PC-9 (cell line): ENCODE measurements around the gene VSIG10L. TPM values are rescaled to one million over a fixed set of nuclear protein-coding genes. Genes with fewer than 3 reads are reported as not detected.

ENCODE experiments used
- BruUV-seq: library from RNA; stranded (reverse); fragments of 400-500 nt; replicated peaks from 2 replicates; lab custom pipeline; 2021; lab: Mats Ljungman, UMichigan
- CTCF ChIA-PET: fragments of 300-600 bp; sonication (Branson Sonifier 250); formaldehyde crosslinking; loops from one replicate; lab custom pipeline; 2022; ENCODE audit warnings: antibody characterized with exemption; lab: Charles Lee
- POLR2A ChIA-PET: fragments of 300-600 bp; sonication (Branson Sonifier 250); formaldehyde crosslinking; loops from one replicate; lab custom pipeline; 2022; ENCODE audit warnings: antibody characterized with exemption; ENCODE audit not compliant: unreplicated experiment; lab: Charles Lee
- DNase-seq, 2 experiments: peaks; one replicate each; pipeline versions ENCODE4 v3.0.0 to v3.0.0-alpha.2; 2015 to 2022; ENCODE audit warnings: mixed read lengths in 1 of 2
- H2AFZ ChIP-seq: fragments of 200-600 bp; sonication (generic); 2 replicates; pipeline ENCODE4 v1.8.1; 2017; ENCODE audit warnings: antibody characterized with exemption
- H3F3A ChIP-seq: fragments of 200-600 bp; sonication (generic); 2 replicates; pipeline ENCODE4 v1.8.1; 2017; ENCODE audit warnings: antibody characterized with exemption, mild to moderate bottlenecking, low read depth; ENCODE audit not compliant: insufficient read depth
- H3K27ac ChIP-seq: fragments of 200-600 bp; sonication (generic); 2 replicates; pipeline ENCODE4 v1.6.1; 2016; ENCODE audit warnings: mixed run types
- H3K27me3 ChIP-seq: fragments of 200-600 bp; sonication (generic); 2 replicates; pipeline ENCODE4 v1.6.1; 2016; ENCODE audit warnings: low read depth, mixed run types; ENCODE audit not compliant: insufficient read depth
- H3K36me3 ChIP-seq: fragments of 200-600 bp; sonication (generic); 2 replicates; pipeline ENCODE4 v1.6.1; 2016; ENCODE audit warnings: low read depth, mixed run types
- H3K4me1 ChIP-seq: fragments of 200-600 bp; sonication (generic); replicated peaks from 2 replicates; pipeline ENCODE4 v1.6.1; 2016; ENCODE audit warnings: mixed run types; ENCODE audit not compliant: insufficient read depth
- H3K4me2 ChIP-seq: fragments of 200-600 bp; sonication (generic); 2 replicates; pipeline ENCODE4 v1.6.1; 2017; ENCODE audit warnings: mixed run types
- H3K4me3 ChIP-seq: fragments of 200-600 bp; sonication (generic); 2 replicates; pipeline ENCODE4 v1.6.1; 2016; ENCODE audit warnings: mixed run types
- H3K79me2 ChIP-seq: fragments of 200-600 bp; sonication (generic); 2 replicates; pipeline ENCODE4 v1.6.1; 2017; ENCODE audit warnings: low read depth, mixed run types
- H3K9me2 ChIP-seq: fragments of 200-600 bp; sonication (generic); 2 replicates; pipeline ENCODE4 v1.8.1; 2017; ENCODE audit warnings: mild to moderate bottlenecking; ENCODE audit not compliant: insufficient read depth
- H3K9me3 ChIP-seq: fragments of 200-600 bp; sonication (generic); 2 replicates; pipeline ENCODE4 v1.8.1; 2016; ENCODE audit warnings: low read depth; ENCODE audit not compliant: insufficient read depth
- H4K20me1 ChIP-seq: fragments of 200-600 bp; sonication (generic); 2 replicates; pipeline ENCODE4 v1.8.1; 2017; ENCODE audit not compliant: insufficient read depth
- EZH2 ChIP-seq: fragments of 200-600 bp; sonication (generic); IDR thresholded peaks from 2 replicates; pipeline ENCODE4 v1.8.0; 2017; ENCODE audit warnings: antibody characterized with exemption, low read depth
- intact Hi-C: fragments of 100-400 bp; cut with micrococcal nuclease; formaldehyde crosslinking; loops from one replicate; pipeline ENCODE4 v1.10.0; 2022; ENCODE audit not compliant: unreplicated experiment
- total RNA-seq: library from RNA; stranded (reverse); gene quantifications from 2 replicates; pipeline ENCODE4 v1.2.3, GENCODE V29; 2021
- TF ChIP-seq, protein P1 (sequence below): fragments of 200-600 bp; sonication (generic); conservative IDR thresholded peaks from 2 replicates; pipeline ENCODE4 v1.6.1; 2017; ENCODE audit warnings: mixed run types, antibody characterized with exemption, mild to moderate bottlenecking, moderate library complexity

Gene VSIG10L
- total RNA-seq, 1 experiment from 2014 or later, result 2.8 TPM

DNA sequence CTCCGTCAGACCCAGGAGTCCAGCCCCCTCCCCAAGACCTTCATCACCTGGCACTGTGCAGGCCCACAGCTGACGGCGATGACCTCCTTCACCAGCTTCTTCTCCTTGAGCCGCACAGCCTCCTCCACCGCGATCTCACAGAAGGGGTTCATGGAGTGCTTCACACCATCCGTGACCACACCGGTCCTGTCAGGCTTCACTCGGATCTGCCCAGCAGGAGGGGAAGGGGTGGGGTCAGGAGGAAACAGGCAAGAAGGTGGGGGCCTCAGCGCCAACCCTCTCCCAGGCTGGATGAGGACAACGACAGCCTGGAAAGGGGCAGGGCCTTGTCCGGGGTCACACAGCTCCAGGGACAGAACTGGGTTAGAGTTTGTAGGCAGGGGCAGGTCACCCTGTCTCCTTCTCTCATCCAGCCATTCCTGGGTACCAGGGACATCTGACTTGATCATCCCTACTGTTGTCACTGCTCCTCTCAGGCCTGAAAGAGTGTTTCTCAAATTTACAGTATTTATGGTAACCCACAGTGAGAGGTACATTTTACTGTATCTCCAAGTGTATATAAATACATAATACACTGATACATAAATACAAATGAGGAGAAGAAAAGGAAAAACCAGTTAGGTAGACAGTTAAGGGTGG, 12.3 kb upstream of the VSIG10L start:
- TF ChIP-seq, protein P1, sequence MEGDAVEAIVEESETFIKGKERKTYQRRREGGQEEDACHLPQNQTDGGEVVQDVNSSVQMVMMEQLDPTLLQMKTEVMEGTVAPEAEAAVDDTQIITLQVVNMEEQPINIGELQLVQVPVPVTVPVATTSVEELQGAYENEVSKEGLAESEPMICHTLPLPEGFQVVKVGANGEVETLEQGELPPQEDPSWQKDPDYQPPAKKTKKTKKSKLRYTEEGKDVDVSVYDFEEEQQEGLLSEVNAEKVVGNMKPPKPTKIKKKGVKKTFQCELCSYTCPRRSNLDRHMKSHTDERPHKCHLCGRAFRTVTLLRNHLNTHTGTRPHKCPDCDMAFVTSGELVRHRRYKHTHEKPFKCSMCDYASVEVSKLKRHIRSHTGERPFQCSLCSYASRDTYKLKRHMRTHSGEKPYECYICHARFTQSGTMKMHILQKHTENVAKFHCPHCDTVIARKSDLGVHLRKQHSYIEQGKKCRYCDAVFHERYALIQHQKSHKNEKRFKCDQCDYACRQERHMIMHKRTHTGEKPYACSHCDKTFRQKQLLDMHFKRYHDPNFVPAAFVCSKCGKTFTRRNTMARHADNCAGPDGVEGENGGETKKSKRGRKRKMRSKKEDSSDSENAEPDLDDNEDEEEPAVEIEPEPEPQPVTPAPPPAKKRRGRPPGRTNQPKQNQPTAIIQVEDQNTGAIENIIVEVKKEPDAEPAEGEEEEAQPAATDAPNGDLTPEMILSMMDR, result no peak
- no peak for TF ChIP-seq EZH2
- H2AFZ ChIP-seq, result no peak overlapping the region
- H3K27ac ChIP-seq, result no peak overlapping the region
- ChIA-PET POLR2A (no interaction called here), CTCF (no interaction called here)
- intact Hi-C loops, result no loop called here
- peaks cover 7% of the 10 kb centered on the region; the same call in 1 of the 2 replicates for H4K20me1 ChIP-seq
- H3F3A ChIP-seq, result peaks cover 14% of the 10 kb centered on the region
- no peaks in the 10 kb centered on the region for H3K9me2 ChIP-seq
- peaks cover 8% of the 10 kb centered on the region for H3K4me1 ChIP-seq
- H3K36me3 ChIP-seq, result no peaks in the 10 kb centered on the region
- DNase-seq, result no peak
- H3K4me2 ChIP-seq, result no peak overlapping the region
- no peaks in the 10 kb centered on the region for H3K27me3 ChIP-seq
- H3K4me3 ChIP-seq, result no peak overlapping the region
- BruUV-seq, result no TSS peak
- H3K9me3 ChIP-seq, result no peaks in the 10 kb centered on the region
- no peaks in the 10 kb centered on the region for H3K79me2 ChIP-seq

DNA sequence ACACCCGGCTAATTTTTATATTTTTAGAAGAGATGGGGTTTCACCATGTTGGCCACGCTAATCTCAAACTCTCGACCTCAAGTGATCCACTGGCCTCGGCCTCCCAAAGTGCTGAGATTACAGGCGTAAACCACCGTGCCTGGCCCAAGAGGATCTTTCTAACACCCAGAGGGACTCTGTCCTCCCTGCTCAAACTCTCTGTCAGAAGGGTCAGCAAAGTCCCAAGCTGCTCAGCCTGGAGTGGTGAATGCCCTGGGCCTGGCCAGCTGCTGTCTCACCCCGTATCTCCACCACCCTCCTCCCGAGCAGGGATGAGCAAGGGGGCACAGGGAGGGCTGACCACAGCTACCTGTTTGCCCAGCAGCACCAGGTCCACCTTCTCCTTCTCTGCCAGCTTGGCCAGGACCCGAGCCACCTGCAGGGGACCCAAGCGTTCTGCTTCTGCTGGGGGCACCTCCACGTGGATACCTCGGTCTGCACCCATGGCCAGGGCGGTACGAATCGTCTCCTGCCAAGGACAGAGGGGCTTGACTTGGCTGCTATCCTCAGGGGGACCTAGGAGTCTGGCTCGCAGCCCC, 10.9 kb upstream of the VSIG10L start:
- H3K79me2 ChIP-seq, result no peaks in the 10 kb centered on the region
- peaks cover 7% of the 10 kb centered on the region; the same call in 1 of the 2 replicates for H4K20me1 ChIP-seq
- intact Hi-C loops, result no loop called here
- ChIA-PET CTCF (no interaction called here), POLR2A (no interaction called here)
- no peak overlapping the region for H3K27ac ChIP-seq
- DNase-seq, result no peak
- H3K9me2 ChIP-seq, result no peaks in the 10 kb centered on the region
- TF ChIP-seq EZH2, result no peak
- TF ChIP-seq, protein P1, result no peak
- no peaks in the 10 kb centered on the region for H3K9me3 ChIP-seq
- no peak overlapping the region for H2AFZ ChIP-seq
- H3K27me3 ChIP-seq, result no peaks in the 10 kb centered on the region
- no peaks in the 10 kb centered on the region for H3K36me3 ChIP-seq
- no peak overlapping the region for H3K4me3 ChIP-seq
- peaks cover 8% of the 10 kb centered on the region for H3K4me1 ChIP-seq
- H3K4me2 ChIP-seq, result no peak overlapping the region
- no TSS peak for BruUV-seq
- H3F3A ChIP-seq, result peaks cover 17% of the 10 kb centered on the region

DNA sequence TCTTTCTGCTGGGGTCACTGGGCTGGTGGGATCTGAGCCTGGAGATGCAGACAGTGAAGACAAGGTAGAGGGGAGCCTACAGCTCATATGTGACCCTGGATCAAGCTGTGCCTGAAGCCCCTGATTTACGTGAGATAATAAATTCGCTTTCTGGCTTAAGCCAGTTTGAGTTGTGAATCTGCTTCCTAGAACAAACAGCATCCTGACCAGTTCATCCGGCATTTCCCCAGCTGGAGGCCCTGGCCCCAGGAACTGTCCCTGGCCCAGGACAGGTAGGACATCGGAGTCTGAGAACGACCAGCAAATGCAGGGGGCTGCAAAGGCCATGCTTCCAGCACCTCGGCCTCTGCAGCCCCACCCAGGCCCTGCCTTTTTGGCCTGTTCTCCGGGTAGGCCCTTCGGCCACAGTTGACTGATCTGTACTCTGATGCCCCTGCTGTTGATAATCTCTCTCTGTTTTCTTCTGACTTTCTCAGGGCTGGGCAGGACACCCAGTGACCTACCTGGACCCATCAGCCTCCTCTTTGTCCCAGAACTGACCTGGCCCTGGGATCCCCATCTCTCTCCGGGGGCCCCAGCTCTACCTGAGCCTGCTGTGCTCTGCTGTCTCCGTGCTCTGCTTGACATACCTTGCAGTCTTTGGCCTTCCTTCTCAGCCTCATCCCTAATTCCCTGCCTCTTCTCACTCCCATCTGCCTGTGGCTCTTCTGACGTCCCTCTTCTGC, 9.5 kb upstream of the VSIG10L start:
- Histone ChIP-seq H3K4me2 (no peak overlapping the region), H4K20me1 (no peaks in the 10 kb centered on the region; the same call in none of the 2 replicates), H3K4me1 (peaks cover 8% of the 10 kb centered on the region), H3F3A (peaks cover 17% of the 10 kb centered on the region), H3K36me3 (no peaks in the 10 kb centered on the region), H3K27me3 (no peaks in the 10 kb centered on the region), H3K9me3 (no peaks in the 10 kb centered on the region), H3K79me2 (no peaks in the 10 kb centered on the region), H3K9me2 (no peaks in the 10 kb centered on the region), H2AFZ (no peak overlapping the region), H3K4me3 (no peak overlapping the region), H3K27ac (peak overlapping the region; percentile 58)
- intact Hi-C loops, result no loop called here
- ChIA-PET POLR2A (no interaction called here), CTCF (interaction anchor here (0.6 kb wide), 1 partner anchor 10 kb away, joined by 4 read pairs; the partner anchor contains the start of gene VSIG10L)
- TF ChIP-seq, protein P1, result no peak
- TF ChIP-seq EZH2, result no peak
- no peak for DNase-seq
- no TSS peak for BruUV-seq
